Esophagus (tissue), 2 donors: ENCODE measurements around the gene ACAD8. TPM values are rescaled to one million over a fixed set of nuclear protein-coding genes. Genes with fewer than 3 reads are reported as not detected.

Experiments
- H3K27ac ChIP-seq, 2 donors: one replicate each; pipeline ENCODE4 v1.5.1; 2013; ENCODE audit warnings: low read depth in 2 of 2, mild to moderate bottlenecking in 2 of 2, inconsistent platforms in 1 of 2, low read length in 1 of 2, moderate library complexity in 1 of 2
- H3K27me3 ChIP-seq, 2 donors: one replicate each; pipeline ENCODE4 v1.6.1; 2013; ENCODE audit warnings: low read length in 2 of 2, control low read depth in 1 of 2, mild to moderate bottlenecking in 1 of 2; ENCODE audit not compliant: insufficient read depth in 2 of 2, control insufficient read depth in 1 of 2
- H3K36me3 ChIP-seq, 2 donors: one replicate each; pipeline ENCODE4 v1.6.1; 2013; ENCODE audit warnings: low read length in 1 of 2; ENCODE audit not compliant: control insufficient read depth in 2 of 2, insufficient read depth in 2 of 2
- H3K4me1 ChIP-seq, 2 donors: one replicate each; pipeline ENCODE4 v1.6.1; 2013; ENCODE audit warnings: low read length in 1 of 2; ENCODE audit not compliant: control insufficient read depth in 2 of 2, insufficient read depth in 2 of 2
- H3K4me3 ChIP-seq, 2 donors: one replicate each; pipeline ENCODE4 v1.5.1; 2013; ENCODE audit warnings: low read length in 2 of 2, mild to moderate bottlenecking in 2 of 2, low read depth in 1 of 2, moderate library complexity in 1 of 2
- H3K9me3 ChIP-seq, 2 donors: one replicate each; pipeline ENCODE4 v1.6.1; 2013; ENCODE audit warnings: mild to moderate bottlenecking in 2 of 2, low read depth in 1 of 2, low read length in 1 of 2, moderate library complexity in 1 of 2; ENCODE audit not compliant: control insufficient read depth in 2 of 2, insufficient read depth in 1 of 2
- WGBS, 2 donors: extraction: QIAGEN DNeasy Blood & Tissue Kit; methylation state at CpG; one replicate each; pipeline ENCODE4 v1.1.7; 2013; 5-methylcytosine and 5-hydroxymethylcytosine counted together
- polyA plus RNA-seq, 2 donors: library from polyadenylated mRNA; stranded (reverse); fragments of 200-250 nt; gene quantifications; one replicate each; pipeline ENCODE4 v1.2.3, GENCODE V29; 2013
- donor health status: healthy with polysubstance abuse.
- donor health status: Bipolar disorder and iron deficiency.

ACAD8 gene
- polyA plus RNA-seq, 2 donors, result 13.9 to 15.2 TPM

GRCh38 chr11:134224710-134225664, 28.4 kb upstream of the ACAD8 start:
- H3K27me3 ChIP-seq, result no peaks in the 10 kb centered on the region
- peaks cover 0 to 4% of the 10 kb centered on the region in 2 donors for H3K4me1 ChIP-seq
- H3K36me3 ChIP-seq, result no peaks in the 10 kb centered on the region
- H3K4me3 ChIP-seq, result peak overlapping the region; percentile 92 to 93
- no peaks in the 10 kb centered on the region for H3K9me3 ChIP-seq
- WGBS, 2 donors, result 1% methylated on average over 68 to 93 of the region's 93 CpGs
- H3K27ac ChIP-seq, result peak overlapping the region; percentile 78 to 95

- Histone ChIP-seq H3K9me3 (no peaks in the 10 kb centered on the region), H3K4me1 (peaks cover 2 to 7% of the 10 kb centered on the region in 2 donors), H3K4me3 (no peak overlapping the region), H3K27ac (no peak overlapping the region), H3K27me3 (no peaks in the 10 kb centered on the region), H3K36me3 (peaks cover 0 to 2% of the 10 kb centered on the region in 2 donors)
- WGBS, 2 donors, result 78 to 90% methylated on average over 5 of the region's 5 CpGs
These were observed 26.5 kb upstream of the ACAD8 start for GRCh38 chr11:134226806-134227325.

DNA sequence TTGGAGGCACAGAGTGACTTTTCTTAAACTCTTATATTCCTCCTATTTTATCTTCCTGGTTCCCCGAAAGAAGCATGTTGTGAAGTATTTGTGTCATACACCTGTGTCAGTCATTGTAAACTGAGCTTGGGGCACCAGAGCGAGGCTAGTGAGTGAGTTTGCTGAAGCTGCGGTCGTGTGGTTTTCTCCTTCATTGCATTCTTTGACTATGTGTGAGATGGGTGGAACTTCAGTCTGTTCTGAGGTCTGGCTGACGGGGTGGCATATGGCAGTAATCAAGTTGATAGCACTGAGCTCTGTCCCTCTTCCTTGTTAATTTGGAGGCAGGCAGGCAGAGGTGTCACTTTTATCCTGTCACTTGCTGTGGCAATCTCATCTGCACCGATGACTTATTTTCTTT, 24.7 kb upstream of the ACAD8 start:
- Histone ChIP-seq H3K27ac (no peak overlapping the region), H3K27me3 (no peaks in the 10 kb centered on the region), H3K9me3 (no peaks in the 10 kb centered on the region), H3K36me3 (peaks cover 0 to 4% of the 10 kb centered on the region in 2 donors), H3K4me1 (peaks cover 2 to 4% of the 10 kb centered on the region in 2 donors), H3K4me3 (no peak overlapping the region)
- WGBS, 2 donors, result 83 to 86% methylated on average over 6 of the region's 6 CpGs

DNA sequence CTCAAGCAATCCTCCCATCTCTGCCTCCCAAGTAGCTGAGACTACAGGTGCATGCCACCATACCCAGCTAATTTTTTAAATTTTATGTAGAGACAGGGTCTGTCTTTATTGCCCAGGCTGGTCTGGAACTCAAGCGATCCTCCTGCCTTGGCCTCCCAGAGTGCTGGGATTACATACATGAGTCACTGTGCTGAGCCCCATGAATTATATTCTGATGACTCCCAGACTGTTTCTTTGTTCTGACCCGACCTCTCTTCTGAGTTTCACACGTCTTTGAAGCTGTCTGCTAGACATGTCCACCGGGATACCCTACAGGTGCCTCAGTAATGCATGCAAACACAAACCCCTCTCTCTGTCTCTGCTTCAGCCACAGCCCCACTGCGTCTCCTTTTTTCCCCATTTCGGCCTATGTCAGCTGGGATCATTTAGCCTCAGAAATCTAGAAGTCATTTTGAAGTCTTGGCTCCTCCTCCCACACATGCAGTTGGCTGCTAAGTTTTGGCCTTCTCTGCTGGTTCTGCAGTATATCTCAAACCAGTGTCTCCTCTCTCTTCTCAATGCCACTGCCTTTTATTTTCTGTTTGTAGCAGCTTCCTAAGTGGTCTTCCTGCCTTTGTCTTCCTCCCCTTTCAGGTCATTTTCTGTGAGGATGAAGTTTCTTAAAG, 24.1 kb upstream of the ACAD8 start:
- Histone ChIP-seq H3K27ac (no peak overlapping the region), H3K27me3 (no peaks in the 10 kb centered on the region), H3K36me3 (peaks cover 0 to 4% of the 10 kb centered on the region in 2 donors), H3K4me3 (no peak overlapping the region), H3K4me1 (peaks cover 2 to 4% of the 10 kb centered on the region in 2 donors), H3K9me3 (no peaks in the 10 kb centered on the region)
- 70 to 71% methylated on average over 6 of the region's 6 CpGs for WGBS, 2 donors

GRCh38 chr11:134230339-134230738, 23.0 kb upstream of the ACAD8 start:
- peaks cover 3 to 8% of the 10 kb centered on the region in 2 donors for H3K36me3 ChIP-seq
- 69 to 79% methylated on average over 4 of the region's 4 CpGs for WGBS, 2 donors
- peaks cover 2 to 4% of the 10 kb centered on the region in 2 donors for H3K4me1 ChIP-seq
- no peaks in the 10 kb centered on the region for H3K9me3 ChIP-seq
- no peak overlapping the region for H3K27ac ChIP-seq
- H3K4me3 ChIP-seq, result no peak overlapping the region
- no peaks in the 10 kb centered on the region for H3K27me3 ChIP-seq

- Histone ChIP-seq H3K4me1 (peaks cover 2 to 4% of the 10 kb centered on the region in 2 donors), H3K36me3 (peaks cover 3 to 12% of the 10 kb centered on the region in 2 donors), H3K4me3 (no peak overlapping the region), H3K27ac (no peak overlapping the region), H3K9me3 (no peaks in the 10 kb centered on the region), H3K27me3 (no peaks in the 10 kb centered on the region)
- 74 to 80% methylated on average over 10 of the region's 10 CpGs for WGBS, 2 donors
These were observed 21.3 kb upstream of the ACAD8 start for GRCh38 chr11:134231958-134232659.

GRCh38 chr11:134233729-134234179, 19.6 kb upstream of the ACAD8 start:
- no peak overlapping the region for H3K27ac ChIP-seq
- H3K27me3 ChIP-seq, result no peaks in the 10 kb centered on the region
- H3K4me3 ChIP-seq, result no peak overlapping the region
- H3K36me3 ChIP-seq, result peaks cover 3 to 12% of the 10 kb centered on the region in 2 donors
- peaks cover 2 to 4% of the 10 kb centered on the region in 2 donors for H3K4me1 ChIP-seq
- 95% methylated on average over 4 of the region's 4 CpGs for WGBS, 2 donors
- H3K9me3 ChIP-seq, result no peaks in the 10 kb centered on the region

DNA sequence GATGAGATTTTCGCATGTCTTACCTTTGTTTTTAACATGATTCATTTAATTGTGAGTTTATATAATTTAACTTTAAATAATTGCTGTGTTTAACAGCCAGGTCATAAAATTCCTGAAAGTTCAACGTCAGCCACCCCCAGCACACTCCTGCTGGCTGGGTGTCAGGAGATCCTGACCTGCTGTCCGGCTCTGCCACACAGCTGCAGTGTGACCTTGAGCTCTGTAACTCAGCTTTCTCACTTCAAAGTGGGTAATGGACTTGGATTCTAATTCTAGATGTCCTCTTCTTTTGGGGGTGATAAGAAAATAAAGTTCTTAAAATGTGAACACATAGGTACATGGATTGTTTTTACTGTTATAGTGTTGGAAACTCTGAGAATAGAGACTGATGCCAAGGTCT, 18.0 kb upstream of the ACAD8 start:
- H3K27me3 ChIP-seq, result no peaks in the 10 kb centered on the region
- peaks cover 6 to 15% of the 10 kb centered on the region in 2 donors for H3K36me3 ChIP-seq
- H3K27ac ChIP-seq, result no peak overlapping the region
- H3K9me3 ChIP-seq, result no peaks in the 10 kb centered on the region
- 79 to 88% methylated on average over 3 of the region's 3 CpGs for WGBS, 2 donors
- H3K4me1 ChIP-seq, result peaks cover 2 to 4% of the 10 kb centered on the region in 2 donors
- H3K4me3 ChIP-seq, result no peak overlapping the region
